Myocyte (in vitro differentiated cells): ENCODE results near the gene RNF183. TPM values are rescaled to one million over a fixed set of nuclear protein-coding genes. Genes with fewer than 3 reads are reported as not detected.

ENCODE experiments used
- DNase-seq: peaks from one replicate; pipeline ENCODE4 v3.0.0-alpha.2; 2012; ENCODE audit warnings: low read depth
- polyA plus RNA-seq: library from polyadenylated mRNA; unstranded; fragments of >200 nt; gene quantifications from one replicate; pipeline ENCODE4 v1.2.1, GENCODE V29; 2012; ENCODE audit warnings: missing spikeins
- total RNA-seq: library from RNA; depleted of rRNA; stranded (reverse); fragments of >200 nt; gene quantifications from 2 replicates; pipeline ENCODE4 v1.2.3, GENCODE V29; 2014

RNF183 gene, protein sequence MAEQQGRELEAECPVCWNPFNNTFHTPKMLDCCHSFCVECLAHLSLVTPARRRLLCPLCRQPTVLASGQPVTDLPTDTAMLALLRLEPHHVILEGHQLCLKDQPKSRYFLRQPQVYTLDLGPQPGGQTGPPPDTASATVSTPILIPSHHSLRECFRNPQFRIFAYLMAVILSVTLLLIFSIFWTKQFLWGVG
- total RNA-seq: not detected in 2 replicates
- not detected for polyA plus RNA-seq

- DNase-seq: no peak
These were observed at the start of gene RNF183 for GRCh38 chr9:113302792-113303418. RNF183 (minus strand) TSS chr9:113303376; CDS start chr9:113298184, 5,192 bp downstream.

- no peak for DNase-seq
These were observed 49.2 kb upstream of the RNF183 start for GRCh38 chr9:113352411-113352810.

DNA sequence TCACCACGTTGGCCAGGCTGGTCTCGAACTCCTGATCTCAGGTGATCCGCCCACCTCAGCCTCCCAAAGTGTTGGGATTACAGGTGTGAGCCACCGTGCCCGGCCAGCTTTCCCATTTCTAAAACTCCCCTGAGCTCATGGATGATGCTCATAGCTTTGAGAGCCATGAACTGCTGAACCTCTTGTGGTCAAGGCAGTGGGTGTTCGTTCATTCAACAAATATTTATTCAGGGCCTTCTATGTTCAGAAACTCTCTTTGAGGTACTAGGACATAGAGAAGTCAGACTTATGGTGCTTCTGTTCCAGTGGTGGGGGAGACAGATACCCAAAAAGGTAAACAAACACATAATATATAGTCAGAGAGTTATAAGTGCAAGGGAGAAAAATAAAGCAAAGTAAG is 48.8 kb upstream of the RNF183 start:
- no peak for DNase-seq

DNA sequence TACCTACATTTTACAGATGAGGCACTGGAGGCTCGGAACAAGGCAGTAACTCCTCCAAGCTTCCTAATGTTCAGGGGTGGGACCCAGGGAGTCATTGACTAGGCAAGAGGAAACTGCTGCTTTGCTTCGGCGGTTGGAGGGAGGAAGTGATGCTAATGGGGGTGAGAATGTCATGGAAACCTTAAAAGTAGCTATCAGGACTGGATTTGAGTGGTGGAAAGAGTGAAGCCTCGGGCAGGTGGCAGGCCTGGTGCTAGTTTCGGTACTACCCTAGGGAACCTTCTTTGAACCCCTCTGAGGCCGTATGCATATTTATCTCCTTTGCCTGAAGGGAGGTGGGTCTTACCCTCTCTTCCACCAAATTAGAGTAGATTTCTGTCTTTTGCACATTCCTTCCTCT is 47.8 kb upstream of the RNF183 start:
- no peak for DNase-seq

- no peak for DNase-seq
These were observed 47.0 kb upstream of the RNF183 start for GRCh38 chr9:113350107-113350661.

DNA sequence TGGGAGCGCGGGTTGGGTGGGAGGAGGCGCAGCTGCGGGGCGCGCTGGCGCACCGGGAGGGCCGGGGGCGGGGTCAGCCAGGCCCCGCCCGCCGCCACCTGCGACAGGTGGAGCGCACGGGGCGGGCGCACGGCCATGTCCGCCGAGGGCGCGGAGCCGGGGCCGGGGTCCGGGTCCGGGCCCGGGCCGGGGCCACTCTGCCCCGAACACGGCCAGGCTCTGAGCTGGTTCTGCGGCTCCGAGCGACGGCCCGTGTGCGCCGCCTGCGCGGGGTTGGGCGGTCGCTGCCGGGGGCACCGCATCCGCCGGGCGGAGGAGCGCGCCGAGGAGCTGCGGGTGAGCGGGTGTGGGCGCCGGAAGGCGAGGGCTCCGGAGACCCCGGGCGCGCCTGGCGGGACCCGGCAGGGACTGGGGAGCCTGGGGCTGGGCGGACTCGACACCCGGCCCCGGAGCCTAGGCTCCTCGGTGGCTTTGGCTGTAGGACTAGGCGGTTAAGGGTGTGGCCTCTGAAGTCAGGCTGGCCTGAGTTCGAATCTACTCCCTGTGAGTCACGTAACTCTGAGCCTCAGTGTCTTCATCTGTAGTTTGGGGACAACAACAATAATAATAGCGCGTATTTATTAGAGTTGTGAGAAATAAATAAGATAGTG is 46.4 kb upstream of the RNF183 start, which contains the start of gene BSPRY:
Gene BSPRY (plus strand): TSS at position 97 of the 650 bp plus-strand sequence. CDS start 39 bp downstream, at position 136.
- no peak for DNase-seq

DNA sequence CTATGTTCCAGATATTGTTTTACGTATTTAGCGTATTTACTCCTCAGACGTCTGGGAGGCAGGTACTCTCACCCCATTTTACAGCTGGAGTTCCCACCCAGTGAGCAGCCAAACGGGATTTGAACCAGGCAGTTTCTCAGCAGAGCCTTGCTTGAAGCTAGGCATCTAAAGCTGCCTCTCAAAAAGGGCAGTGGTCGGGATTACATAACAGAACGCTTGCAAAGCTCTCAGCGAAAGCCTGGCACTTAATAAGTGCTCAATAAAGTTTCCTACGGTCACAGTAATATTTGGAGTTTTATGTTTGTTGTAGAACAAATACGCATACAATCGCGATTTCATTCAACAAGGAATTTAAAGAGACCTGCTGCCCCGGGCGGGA is 45.9 kb upstream of the RNF183 start:
- DNase-seq: no peak

DNA sequence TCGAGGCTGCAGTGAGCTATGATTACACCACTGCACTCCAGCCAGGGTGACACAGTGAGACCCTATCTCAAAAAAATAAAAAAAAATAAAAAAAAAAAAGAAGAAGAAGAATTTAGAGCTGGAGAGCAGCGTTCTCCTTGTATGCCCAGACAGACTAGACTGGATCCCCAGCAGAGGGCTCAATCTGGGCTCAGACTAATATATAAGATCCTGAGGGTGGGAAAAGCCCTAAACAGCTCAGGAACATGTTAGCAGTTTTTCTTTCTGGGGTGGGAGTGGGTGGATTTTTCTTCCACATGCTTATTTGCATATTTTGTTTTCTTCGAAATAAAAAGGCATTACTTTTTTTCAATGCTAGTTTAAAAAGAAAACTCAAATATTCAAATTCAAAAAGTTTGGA is 45.3 kb upstream of the RNF183 start:
- DNase-seq: no peak

- no peak for DNase-seq
These were observed 42.5 kb upstream of the RNF183 start for GRCh38 chr9:113345671-113346070.

- DNase-seq: no peak
These were observed 42.0 kb upstream of the RNF183 start for GRCh38 chr9:113345190-113345589.

DNA sequence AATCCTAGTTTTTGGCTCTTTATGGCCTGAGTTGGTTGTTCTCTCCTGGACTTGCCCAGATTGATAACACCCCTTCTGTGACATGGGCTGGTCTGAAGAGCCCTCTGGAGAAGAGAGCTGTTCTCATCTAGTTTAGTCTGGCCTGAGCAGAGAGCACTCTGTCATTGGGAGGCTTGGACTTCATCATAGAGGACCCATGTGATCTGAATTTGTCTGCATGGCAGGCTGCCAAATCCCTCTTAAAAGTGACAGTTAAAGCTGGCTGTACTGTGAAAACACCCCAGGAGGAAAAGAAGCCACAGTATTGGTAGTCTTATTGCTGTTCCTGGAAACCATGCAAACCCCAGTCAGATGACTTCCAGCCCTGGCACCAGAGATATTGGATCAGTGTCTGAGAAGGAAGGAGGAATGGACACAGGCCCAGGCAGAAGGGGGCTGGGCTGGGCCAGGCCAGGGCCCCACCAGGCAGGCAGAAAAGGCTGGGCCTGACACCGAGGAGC is 40.6 kb upstream of the RNF183 start:
- DNase-seq: peak; percentile 63

- DNase-seq: no peak
These were observed 38.7 kb upstream of the RNF183 start for GRCh38 chr9:113341712-113342410.

- peak; percentile 89 for DNase-seq
These were observed 37.0 kb upstream of the RNF183 start, which contains the start of gene WDR31 for GRCh38 chr9:113340011-113340699. WDR31 (minus strand) TSS chr9:113340275; CDS start chr9:113332022, 8,253 bp downstream.

- DNase-seq: no peak
These were observed 34.5 kb upstream of the RNF183 start for GRCh38 chr9:113337714-113338113.

- no peak for DNase-seq
These were observed 28.6 kb upstream of the RNF183 start for GRCh38 chr9:113331780-113332179.

DNA sequence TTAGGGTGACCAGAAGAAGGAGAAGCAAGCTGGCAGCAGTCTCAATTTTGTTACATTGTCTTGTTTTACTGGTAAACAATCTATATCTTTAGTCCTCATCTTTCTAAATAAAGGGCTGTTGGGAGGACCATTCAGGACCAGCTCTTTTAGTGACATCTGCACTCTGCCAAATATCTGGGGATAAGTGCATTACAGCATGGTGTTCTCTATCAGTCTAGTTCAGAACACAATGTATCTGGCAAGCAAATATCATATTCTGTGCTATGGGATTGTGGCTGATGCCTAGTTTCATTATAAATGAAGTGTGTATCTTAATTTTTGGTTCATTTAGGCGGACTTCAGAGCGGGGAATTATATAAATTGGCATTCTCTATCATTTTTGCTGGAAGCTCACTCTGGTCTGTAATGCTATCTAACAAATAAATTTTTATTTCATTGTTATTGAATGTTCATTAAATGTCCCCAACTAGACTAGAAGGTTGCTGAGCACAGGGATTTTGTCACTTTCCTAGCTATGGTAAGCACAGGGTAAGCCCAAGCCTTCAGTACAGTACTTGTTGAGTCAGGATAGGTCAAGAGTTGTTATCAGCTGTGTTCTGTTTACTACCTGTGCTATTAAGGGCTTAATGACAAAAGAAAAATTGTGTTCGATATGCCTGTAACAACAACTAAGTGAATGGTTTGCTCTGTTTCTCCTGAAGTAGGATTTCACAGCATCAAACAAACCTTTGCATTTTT is 25.0 kb upstream of the RNF183 start:
- no peak for DNase-seq

DNA sequence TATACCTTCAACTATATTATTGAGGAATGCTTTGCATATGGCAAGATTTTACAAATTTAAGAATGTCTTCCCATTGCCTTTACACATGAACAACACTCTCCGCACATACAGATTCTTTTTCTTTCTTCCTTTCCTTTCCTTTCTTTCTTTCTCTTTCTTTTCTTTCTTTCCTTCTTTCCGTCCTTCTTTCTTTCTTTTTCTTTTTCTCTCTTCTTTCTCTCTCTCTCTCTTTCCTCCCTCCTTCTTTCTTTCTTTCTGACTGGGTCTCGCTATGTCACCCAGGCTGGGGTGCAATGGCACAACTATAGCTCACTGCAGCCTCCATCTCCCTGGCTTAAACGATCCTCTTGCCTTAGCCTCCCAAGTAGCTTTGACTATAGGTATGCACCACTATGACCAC is 23.1 kb upstream of the RNF183 start:
- no peak for DNase-seq

- DNase-seq: peak; percentile 82
These were observed 19.5 kb upstream of the RNF183 start for GRCh38 chr9:113322671-113323070.

- no peak for DNase-seq
These were observed 16.9 kb upstream of the RNF183 start for GRCh38 chr9:113320051-113320450.

GRCh38 chr9:113319054-113319453 is 15.9 kb upstream of the RNF183 start:
- no peak for DNase-seq
